ENCODE measurements around the gene ATP6V0B.

- no peak for TF ChIP-seq POLR2AphosphoS5 (IDR thresholded peaks at IDR 0.05)
- TF ChIP-seq POLR2A (IDR thresholded peaks at IDR 0.05; ENCODE audit: low read depth) = no peak
- TF ChIP-seq, protein P1, sequence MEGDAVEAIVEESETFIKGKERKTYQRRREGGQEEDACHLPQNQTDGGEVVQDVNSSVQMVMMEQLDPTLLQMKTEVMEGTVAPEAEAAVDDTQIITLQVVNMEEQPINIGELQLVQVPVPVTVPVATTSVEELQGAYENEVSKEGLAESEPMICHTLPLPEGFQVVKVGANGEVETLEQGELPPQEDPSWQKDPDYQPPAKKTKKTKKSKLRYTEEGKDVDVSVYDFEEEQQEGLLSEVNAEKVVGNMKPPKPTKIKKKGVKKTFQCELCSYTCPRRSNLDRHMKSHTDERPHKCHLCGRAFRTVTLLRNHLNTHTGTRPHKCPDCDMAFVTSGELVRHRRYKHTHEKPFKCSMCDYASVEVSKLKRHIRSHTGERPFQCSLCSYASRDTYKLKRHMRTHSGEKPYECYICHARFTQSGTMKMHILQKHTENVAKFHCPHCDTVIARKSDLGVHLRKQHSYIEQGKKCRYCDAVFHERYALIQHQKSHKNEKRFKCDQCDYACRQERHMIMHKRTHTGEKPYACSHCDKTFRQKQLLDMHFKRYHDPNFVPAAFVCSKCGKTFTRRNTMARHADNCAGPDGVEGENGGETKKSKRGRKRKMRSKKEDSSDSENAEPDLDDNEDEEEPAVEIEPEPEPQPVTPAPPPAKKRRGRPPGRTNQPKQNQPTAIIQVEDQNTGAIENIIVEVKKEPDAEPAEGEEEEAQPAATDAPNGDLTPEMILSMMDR (IDR thresholded peaks at IDR 0.05) = no peak
Observed at GRCh38 chr1:43980255-43981134, 5.7 kb downstream of the ATP6V0B start.

All from esophagus muscularis mucosa (tissue), 3 donors.